Measurements from ENCODE around the gene VPS39.

The VPS39 gene

DNA sequence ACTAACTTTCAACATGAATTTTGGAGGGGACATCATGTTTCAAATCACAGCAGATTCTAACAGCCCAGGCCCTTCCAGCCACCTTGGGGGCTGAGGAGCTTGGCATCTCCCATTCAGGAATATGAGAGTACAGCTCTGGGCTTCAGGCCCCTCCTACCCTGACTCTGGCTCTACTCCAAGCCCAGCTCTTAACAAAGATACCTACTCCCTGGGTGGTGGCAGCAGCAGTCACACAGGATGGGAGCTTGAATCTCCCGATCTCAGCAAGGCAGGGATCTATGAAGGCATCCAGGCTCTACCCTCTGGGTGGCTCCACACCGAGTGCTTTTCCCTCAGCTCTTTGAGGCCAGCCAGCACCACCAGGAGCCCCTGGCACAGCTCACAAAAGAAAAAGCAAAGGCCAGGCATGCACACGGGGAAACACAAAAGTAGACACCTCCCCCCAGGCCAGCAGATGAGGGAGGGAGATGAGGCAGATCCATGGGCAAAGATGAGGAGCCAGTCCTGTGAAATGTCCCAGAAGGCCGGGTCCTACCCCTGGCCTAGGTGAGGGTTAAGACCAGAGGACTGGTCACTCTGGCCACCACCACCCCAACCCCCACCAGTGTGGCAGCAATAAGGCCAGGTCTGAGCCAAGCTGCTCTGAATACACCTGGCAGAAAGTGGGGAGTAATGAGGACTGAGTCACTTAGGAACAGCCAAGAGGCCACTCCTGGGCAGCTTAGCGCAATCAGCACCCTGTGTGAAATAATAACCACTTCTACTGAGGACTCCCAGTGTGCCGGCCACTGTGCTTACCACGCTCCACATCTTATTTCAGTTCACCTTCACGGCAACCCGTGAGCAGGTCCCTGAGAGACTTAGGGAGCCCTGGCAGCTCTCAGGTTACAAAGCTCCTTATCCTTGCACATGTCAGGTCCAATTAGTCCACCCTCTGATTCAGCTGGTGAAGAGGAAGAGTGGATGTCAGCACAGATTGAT lies 76.0 kb downstream of the VPS39 start:
- Histone ChIP-seq H3K36me3 (no peaks in the 10 kb centered on the region), H3K27ac (no peak overlapping the region), H3K9me3 (replicated peaks in 1 of 11) (no peaks in the 10 kb centered on the region), H4K20me1 (no peaks in the 10 kb centered on the region), H3K4me1 (peaks cover 8 to 28% (median 24%) of the 10 kb centered on the region in 10 experiments; a peak in 19 of 20 replicates), H3K4me2 (no peak overlapping the region), H3K4me3 (no peak overlapping the region), H3K27me3 (no peaks in the 10 kb centered on the region), H3K9ac (no peak overlapping the region)
- no peak for TF ChIP-seq Cebpa-rat (IDR thresholded peaks at IDR 0.05)

DNA sequence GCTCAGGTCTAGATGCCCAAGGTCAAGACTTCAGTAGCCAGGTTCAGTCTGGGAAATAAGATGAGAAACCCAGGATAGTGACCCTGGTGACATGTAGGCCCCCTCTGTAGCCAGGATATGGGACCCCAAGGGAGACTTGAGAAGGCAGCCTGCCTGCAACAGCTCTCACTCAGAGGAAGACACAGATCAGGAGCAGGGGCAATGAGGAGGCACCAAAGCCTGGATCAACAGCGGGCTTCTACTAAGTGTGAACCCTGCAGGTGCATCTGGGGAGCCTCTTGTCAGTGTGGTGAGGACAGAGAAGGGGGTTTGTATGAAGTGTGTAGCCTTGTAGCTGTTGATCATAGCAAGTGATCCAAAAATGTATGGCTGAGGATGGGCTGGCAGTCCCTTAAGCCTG lies 77.1 kb downstream of the VPS39 start:
- no peak overlapping the region for H3K27ac ChIP-seq
- no peaks in the 10 kb centered on the region for H3K36me3 ChIP-seq
- H3K4me3 ChIP-seq = no peak overlapping the region
- peak overlapping the region in 9 of 11 experiments; percentile 33 to 79 (median 68); a peak in 19 of 22 replicates for H3K4me2 ChIP-seq
- H3K27me3 ChIP-seq = no peaks in the 10 kb centered on the region
- no peaks in the 10 kb centered on the region for H3K9me3 ChIP-seq (replicated peaks in 1 of 11)
- no peaks in the 10 kb centered on the region for H4K20me1 ChIP-seq
- TF ChIP-seq Cebpa-rat (IDR thresholded peaks at IDR 0.05) = no peak
- H3K9ac ChIP-seq = no peak overlapping the region
- H3K4me1 ChIP-seq = peaks cover 8 to 28% (median 24%) of the 10 kb centered on the region in 10 experiments; a peak in 19 of 20 replicates

DNA sequence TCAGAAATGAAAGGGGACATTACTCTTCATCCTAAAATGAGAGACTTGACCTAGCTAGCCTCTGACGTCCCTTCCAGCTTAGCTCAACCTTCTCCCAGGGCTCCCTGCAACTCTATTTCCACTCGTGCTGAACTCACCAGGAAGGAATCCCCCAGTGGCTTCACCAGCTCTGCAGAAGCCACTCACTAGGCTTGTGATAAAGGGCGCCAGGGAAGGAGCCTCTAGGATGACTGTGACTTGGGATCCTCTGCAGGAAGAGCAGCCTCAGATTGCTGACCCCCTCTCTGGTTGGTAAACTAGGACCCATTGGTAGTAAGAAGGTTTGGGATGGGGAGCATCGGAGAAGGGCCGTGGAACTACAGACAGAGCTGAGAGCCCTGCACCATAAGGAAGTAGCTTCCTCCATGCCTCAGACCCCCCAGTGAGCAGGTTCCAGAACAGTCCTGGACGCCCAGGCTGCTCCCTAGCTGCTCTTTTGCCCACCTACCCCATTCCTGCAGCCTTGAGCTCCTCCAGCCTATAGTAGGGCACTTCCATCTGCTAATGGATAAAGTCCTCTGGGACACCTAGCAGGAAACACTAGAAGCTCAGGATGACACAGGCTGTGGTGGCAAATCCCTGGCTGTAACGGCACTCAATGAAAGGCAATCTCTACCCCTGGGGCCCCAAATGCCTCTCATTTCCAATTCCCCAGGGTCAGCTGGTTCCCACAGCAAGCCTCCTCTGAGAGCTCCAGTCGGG lies 77.7 kb downstream of the VPS39 start:
- H3K4me1 ChIP-seq = peaks cover 8 to 28% (median 24%) of the 10 kb centered on the region in 10 experiments; a peak in 19 of 20 replicates
- no peak overlapping the region for H3K9ac ChIP-seq
- TF ChIP-seq Cebpa-rat (IDR thresholded peaks at IDR 0.05) = no peak

DNA sequence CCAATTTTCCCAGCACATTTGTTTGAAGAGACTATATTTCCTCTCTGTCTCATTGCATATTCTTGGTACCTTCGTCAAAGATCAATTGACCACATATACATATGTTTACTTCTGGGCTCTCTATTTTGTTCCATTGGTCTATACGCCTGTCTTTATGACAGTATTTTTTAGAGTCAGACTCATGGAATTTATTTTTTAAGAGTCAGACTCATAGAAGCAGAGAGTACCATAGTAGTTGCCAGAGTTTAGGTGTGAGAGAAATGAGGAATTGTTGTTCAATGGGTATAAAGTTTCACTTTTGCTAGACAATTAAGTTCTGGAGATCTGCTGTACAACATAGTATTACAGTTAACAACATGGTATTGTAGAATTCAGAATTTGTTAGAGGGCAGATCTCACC lies 78.7 kb downstream of the VPS39 start:
- Histone ChIP-seq H3K4me3 (no peak overlapping the region), H3K36me3 (no peaks in the 10 kb centered on the region), H3K4me2 (peak overlapping the region in 9 of 11 experiments; percentile 0 to 72 (median 59); a peak in 11 of 22 replicates), H3K27ac (no peak overlapping the region), H4K20me1 (no peaks in the 10 kb centered on the region), H3K9me3 (replicated peaks in 1 of 11) (no peaks in the 10 kb centered on the region), H3K9ac (no peak overlapping the region), H3K27me3 (no peaks in the 10 kb centered on the region), H3K4me1 (peaks cover 8 to 28% (median 24%) of the 10 kb centered on the region in 10 experiments; a peak in 19 of 20 replicates)
- TF ChIP-seq Cebpa-rat (IDR thresholded peaks at IDR 0.05) = no peak

More for the DNA sequence above, 77.7 kb downstream of the VPS39 start:
- no peaks in the 10 kb centered on the region for H3K27me3 ChIP-seq
- H4K20me1 ChIP-seq = no peaks in the 10 kb centered on the region
- peak overlapping the region; percentile 0 to 79 (median 59); a peak in 20 of 22 replicates for H3K4me2 ChIP-seq
- H3K27ac ChIP-seq = no peak overlapping the region
- H3K9me3 ChIP-seq (replicated peaks in 1 of 11) = no peaks in the 10 kb centered on the region
- no peak overlapping the region for H3K4me3 ChIP-seq
- no peaks in the 10 kb centered on the region for H3K36me3 ChIP-seq

DNA sequence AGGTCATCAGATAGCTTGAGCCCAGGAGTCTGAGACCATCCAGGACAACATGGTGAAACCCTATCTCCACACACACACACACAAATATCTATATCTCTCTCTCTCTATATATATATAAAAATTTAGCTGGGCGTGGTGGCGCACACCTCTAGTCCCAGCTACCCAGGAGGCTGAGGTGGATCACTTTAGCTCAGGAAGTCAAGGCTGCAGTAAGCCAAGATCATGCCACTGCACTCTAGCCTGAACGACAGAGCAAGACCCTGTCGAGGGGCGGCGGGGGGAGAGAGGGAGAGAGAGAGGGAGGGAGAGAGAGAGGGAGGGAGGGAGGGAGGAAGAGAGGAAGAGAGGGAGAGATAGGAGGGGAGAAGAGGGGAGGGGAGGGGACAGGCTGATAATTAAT lies 79.6 kb downstream of the VPS39 start:
- TF ChIP-seq Cebpa-rat (IDR thresholded peaks at IDR 0.05) = no peak
- H3K9me3 ChIP-seq (replicated peaks in 1 of 11) = no peaks in the 10 kb centered on the region
- no peak overlapping the region for H3K4me2 ChIP-seq
- peaks cover 10 to 28% (median 25%) of the 10 kb centered on the region in 10 experiments; a peak in 19 of 20 replicates for H3K4me1 ChIP-seq
- no peaks in the 10 kb centered on the region for H3K27me3 ChIP-seq
- H3K9ac ChIP-seq = no peak overlapping the region
- no peaks in the 10 kb centered on the region for H4K20me1 ChIP-seq
- H3K27ac ChIP-seq = no peak overlapping the region
- H3K4me3 ChIP-seq = no peak overlapping the region
- no peaks in the 10 kb centered on the region for H3K36me3 ChIP-seq

DNA sequence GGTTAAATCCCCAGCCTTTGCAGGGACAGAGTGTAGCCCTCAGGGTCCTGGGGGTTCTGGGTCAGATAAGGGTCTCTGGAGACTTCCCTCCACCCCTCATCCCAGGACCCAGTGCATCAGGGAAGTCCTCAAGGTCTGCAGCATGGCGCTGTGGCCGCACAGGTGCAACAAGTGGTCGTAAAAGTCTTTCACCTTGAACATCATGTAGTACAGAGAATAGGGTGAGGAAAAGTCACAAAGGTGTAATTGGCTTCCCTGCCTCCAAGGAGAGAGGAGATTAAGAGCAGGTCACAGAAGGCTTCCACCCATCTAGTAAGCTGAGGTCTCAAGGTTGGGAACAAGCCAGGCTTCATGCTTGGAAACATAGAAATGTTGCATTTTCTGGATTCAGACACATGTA lies 84.6 kb downstream of the VPS39 start:
- Histone ChIP-seq H3K27me3 (no peaks in the 10 kb centered on the region), H3K4me2 (peak overlapping the region in 3 of 11 experiments; percentile 39 to 68 (median 44); a peak in 6 of 22 replicates), H3K4me1 (peaks cover 0 to 28% (median 18%) of the 10 kb centered on the region in 10 experiments; a peak in 16 of 20 replicates), H4K20me1 (no peaks in the 10 kb centered on the region), H3K9ac (no peak overlapping the region), H3K36me3 (no peaks in the 10 kb centered on the region), H3K9me3 (replicated peaks in 1 of 11) (no peaks in the 10 kb centered on the region), H3K4me3 (no peak overlapping the region), H3K27ac (no peak overlapping the region)
- TF ChIP-seq Cebpa-rat (IDR thresholded peaks at IDR 0.05) = no peak

DNA sequence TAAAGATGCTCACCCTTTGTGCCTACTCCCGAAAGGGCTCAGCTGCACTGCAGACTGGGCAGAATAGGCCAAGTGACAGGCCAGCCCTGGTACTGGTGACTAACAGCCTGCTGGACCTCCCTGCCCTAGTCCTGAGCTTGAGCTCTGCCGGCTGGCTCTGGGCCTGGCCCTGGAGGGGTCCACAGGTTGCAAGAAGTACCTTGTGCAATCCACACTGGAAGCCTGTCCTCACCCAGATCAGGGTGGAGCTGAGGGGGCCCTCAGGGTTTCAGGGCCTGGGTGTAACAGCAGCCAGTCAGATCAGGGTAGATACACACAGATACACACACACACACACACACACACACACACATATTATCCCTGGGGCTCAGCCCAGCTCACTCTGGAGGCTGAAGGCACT lies 86.4 kb downstream of the VPS39 start:
- H3K36me3 ChIP-seq = no peaks in the 10 kb centered on the region
- H4K20me1 ChIP-seq = no peaks in the 10 kb centered on the region
- TF ChIP-seq Cebpa-rat (IDR thresholded peaks at IDR 0.05) = no peak
- H3K4me3 ChIP-seq = no peak overlapping the region
- no peak overlapping the region for H3K4me2 ChIP-seq
- H3K4me1 ChIP-seq = peaks cover 0 to 20% (median 13%) of the 10 kb centered on the region in 10 experiments; a peak in 16 of 20 replicates
- peaks cover 0 to 2% (median 0%) of the 10 kb centered on the region in 11 experiments; a peak in 1 of 22 replicates for H3K9me3 ChIP-seq (replicated peaks in 1 of 11)
- H3K27ac ChIP-seq = no peak overlapping the region
- H3K27me3 ChIP-seq = no peaks in the 10 kb centered on the region
- no peak overlapping the region for H3K9ac ChIP-seq

DNA sequence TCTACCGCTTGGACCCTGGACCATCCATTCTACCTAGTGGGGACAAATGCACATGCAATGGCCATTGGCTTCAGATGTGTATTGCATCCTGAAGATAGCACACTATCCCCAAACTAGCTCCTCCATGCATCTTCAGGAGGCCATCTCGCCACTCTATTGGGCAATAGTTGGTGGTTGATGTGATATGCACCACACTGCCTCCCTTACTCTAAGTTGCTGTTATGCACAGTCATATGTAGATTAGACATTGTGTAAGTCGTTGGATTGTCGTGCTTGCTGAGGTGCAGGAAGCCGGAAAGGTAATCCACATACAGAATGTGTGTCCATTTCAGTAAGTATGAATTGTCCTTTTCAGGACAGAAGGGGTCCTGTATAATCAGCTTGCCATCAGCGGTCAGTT lies 87.1 kb downstream of the VPS39 start:
- Histone ChIP-seq H3K4me2 (no peak overlapping the region), H3K9ac (no peak overlapping the region), H3K27me3 (no peaks in the 10 kb centered on the region), H3K9me3 (replicated peaks in 1 of 11) (peaks cover 0 to 8% (median 0%) of the 10 kb centered on the region in 11 experiments; a peak in 5 of 22 replicates), H3K36me3 (no peaks in the 10 kb centered on the region), H3K4me1 (peaks cover 0 to 20% (median 13%) of the 10 kb centered on the region in 10 experiments; a peak in 16 of 20 replicates), H3K27ac (no peak overlapping the region), H4K20me1 (no peaks in the 10 kb centered on the region), H3K4me3 (no peak overlapping the region)
- TF ChIP-seq Cebpa-rat (IDR thresholded peaks at IDR 0.05) = peak in 4 of 11 experiments; percentile 20 to 40 (median 30); a peak in 3 of 22 replicates

DNA sequence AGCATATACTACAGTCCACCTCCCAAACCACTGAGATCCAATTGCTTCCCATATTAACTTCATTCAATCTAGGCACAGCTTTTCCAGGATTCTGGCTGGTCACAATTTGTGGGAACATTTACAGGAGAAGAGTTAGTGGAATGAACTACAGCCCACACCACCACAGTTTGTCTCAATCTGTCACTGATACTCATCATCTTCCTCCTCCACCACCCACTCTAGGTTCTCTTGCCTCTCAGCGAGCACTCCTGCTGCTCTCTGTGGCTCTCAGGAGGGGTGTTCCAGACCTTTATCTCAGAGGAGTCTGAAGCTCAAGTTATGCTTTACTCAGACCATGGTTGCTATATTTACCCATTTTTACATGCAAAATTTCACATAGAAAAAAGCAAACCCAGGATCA lies 87.8 kb downstream of the VPS39 start:
- Histone ChIP-seq H3K4me3 (no peak overlapping the region), H3K27ac (no peak overlapping the region), H3K9ac (no peak overlapping the region), H3K4me1 (peaks cover 0 to 20% (median 13%) of the 10 kb centered on the region in 10 experiments; a peak in 16 of 20 replicates), H3K27me3 (no peaks in the 10 kb centered on the region), H3K4me2 (no peak overlapping the region), H3K36me3 (no peaks in the 10 kb centered on the region), H4K20me1 (no peaks in the 10 kb centered on the region), H3K9me3 (replicated peaks in 1 of 11) (peaks cover 0 to 9% (median 0%) of the 10 kb centered on the region in 11 experiments; a peak in 5 of 22 replicates)
- TF ChIP-seq Cebpa-rat (IDR thresholded peaks at IDR 0.05) = no peak

Data from BLaER1 treated with 17β-estradiol and CSF1 and Interleukin-3, amounts not matched to agents 10 nM and 100 nM (cell line).